GM18868 (cell line): ENCODE results near the gene IFNLR1.

Experiments
- ATAC-seq: cut with Tn5 transposase; IDR thresholded peaks from one replicate; pipeline ENCODE4 v1.9.1; 2021; ENCODE audit warnings: mild to moderate bottlenecking, moderate library complexity; ENCODE audit not compliant: unreplicated experiment

Gene IFNLR1

DNA sequence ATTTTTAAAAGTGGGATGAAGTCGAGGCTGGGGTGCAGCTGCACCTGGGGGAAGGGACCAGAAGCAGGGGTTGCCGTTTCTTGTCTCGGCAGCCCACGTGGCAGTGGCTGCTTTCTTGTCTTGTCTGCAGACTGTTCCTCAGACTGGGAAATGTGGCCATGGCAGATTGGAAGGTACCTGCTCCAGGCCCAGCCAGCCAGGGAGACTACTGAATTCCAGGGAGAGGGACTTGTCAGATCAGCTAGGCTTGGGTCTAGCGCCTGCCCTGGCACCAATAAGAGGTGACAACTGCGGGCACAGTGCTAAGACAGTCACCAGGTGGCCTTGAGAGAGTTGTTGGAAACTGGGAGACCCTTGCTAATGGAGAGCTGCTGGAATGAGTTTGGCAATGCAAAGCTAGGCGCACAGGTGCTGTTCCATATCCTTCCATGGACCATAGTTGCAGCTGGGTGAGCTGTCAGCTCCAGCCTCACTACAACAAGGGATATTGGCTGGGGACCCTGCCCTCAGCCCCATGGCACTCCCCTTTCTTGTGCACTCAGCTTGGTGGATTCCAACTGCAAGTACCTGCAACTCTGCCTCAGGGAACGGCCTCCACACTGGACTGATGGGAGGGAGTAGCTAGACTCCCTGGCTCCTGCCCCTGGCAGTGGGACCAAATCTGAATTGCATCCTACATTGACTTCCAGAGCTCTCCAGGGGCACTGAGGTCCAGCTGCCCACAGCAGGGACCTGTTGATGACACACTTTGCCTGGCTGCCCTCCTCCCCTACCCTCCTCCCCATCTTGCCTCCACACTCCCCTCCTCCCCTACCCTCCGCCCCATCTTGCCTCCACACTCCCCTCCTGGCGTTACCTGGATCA lies 34.2 kb downstream of the IFNLR1 start:
- ATAC-seq, result no peak

DNA sequence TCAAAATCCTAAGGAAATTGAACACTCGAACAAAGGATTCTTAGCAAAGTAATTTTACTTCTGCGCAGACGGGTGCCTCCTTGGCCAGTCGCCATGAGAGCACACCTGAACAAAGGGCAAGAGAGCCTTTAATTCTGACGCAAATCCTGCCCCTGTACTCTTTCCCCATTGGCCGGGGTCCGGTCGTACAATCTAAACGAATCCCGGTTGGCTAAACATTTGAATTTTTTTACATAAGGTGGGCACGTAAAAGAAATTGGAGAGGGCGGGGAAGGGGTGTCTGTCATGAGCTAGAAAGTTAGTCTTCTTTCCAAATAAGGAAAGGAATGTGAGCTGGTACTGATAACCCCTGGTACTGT lies 35.9 kb downstream of the IFNLR1 start:
- ATAC-seq, result no peak

DNA sequence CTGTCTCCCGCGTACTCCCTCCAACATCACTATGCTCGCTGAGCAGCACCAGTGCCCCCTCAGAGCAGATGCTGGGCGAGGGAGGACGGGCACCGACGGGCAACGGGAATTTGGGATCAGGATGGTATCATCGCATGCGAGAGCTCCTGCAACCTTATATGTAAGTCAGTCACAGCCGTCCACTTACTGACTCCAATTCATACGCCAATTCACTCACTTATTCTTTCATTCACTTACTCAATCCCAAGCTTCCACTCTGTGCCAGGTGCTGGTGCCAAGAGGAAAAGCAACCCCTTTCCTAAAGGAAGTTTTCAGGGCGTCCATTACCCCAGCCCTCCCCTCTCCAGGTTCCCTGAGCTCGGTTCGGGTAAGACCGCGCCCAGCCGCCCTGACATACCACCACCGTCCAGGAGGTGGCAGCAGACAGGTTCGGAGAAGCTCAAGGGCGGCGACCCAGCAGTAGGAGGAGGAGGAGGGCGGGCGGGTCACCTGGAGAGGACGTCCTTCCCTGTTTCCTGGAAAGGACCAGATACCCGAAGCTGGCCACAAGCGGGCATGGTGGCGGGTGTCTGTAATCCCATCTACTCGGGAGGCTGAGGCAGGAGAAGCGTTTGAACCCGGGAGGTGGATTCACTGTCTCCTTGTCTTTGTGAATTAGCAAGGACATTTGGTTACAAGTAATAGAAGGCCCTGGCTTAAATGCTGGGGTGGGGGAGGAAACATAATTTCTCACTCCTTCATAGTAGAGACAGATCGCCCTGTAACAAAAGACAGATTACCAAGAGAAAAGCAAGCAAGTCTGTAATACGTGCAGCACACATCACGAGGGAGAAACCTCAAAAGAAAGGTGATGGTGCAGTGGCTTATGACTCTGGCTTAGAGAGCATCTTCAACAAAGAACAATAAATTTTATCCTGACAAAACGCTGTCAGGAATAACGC lies 36.6 kb downstream of the IFNLR1 start:
- no peak for ATAC-seq

DNA sequence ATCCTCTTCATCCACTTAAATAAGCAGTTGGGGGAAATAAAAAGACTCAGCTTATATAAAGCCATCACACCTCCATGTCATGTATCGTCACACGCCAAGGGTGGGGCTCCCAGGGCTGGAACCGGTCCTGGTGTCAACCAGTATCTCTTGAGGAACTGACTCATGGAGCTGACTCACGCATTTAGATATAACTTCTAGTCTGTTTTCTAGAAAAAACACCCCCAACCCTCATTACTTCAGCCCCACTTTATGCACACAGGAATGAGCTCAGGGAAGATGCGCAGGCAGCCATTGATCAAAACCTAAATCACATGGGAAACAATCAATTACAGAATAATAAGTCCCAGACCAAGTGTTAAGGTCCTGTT lies 37.2 kb downstream of the IFNLR1 start:
- ATAC-seq, result no peak

DNA sequence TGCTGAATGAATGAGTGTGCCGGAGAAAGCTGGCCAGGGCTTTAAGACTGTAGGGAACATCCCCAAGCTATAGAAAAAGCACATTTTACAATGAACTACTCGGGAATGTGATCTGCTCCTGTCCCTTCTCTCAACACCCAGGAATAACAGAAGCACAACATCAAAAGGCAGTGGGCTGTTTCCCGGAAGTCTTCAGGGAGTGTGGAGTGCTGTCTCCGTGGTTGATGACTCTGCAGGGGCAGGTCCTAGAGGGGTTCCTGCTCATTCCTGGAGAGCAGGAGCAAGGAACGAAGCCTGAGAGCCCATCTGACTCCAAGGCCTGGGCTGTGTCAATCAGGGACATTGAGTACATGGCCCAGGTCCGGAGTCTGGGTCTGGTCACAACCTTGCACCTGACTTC lies 39.3 kb downstream of the IFNLR1 start:
- no peak for ATAC-seq

DNA sequence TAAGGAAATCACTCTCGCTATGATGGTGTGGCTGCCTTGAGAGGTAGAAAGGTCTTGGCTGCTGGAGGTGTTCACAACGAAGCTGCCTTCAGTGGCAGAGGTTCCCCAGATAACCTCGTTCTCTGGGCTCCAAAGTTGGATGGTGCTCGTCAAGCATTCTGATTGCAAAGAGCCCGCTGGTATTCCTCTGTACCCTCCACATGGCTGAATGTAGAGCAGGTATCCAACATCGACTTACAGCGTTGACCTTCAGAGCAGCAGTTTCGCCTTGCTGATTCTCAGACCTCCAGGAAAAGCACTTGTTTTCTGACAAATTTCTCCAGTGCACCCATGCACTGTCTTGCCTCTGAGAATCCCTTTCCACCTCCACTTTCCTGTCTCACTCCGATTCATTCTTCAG lies 39.9 kb downstream of the IFNLR1 start:
- no peak for ATAC-seq

DNA sequence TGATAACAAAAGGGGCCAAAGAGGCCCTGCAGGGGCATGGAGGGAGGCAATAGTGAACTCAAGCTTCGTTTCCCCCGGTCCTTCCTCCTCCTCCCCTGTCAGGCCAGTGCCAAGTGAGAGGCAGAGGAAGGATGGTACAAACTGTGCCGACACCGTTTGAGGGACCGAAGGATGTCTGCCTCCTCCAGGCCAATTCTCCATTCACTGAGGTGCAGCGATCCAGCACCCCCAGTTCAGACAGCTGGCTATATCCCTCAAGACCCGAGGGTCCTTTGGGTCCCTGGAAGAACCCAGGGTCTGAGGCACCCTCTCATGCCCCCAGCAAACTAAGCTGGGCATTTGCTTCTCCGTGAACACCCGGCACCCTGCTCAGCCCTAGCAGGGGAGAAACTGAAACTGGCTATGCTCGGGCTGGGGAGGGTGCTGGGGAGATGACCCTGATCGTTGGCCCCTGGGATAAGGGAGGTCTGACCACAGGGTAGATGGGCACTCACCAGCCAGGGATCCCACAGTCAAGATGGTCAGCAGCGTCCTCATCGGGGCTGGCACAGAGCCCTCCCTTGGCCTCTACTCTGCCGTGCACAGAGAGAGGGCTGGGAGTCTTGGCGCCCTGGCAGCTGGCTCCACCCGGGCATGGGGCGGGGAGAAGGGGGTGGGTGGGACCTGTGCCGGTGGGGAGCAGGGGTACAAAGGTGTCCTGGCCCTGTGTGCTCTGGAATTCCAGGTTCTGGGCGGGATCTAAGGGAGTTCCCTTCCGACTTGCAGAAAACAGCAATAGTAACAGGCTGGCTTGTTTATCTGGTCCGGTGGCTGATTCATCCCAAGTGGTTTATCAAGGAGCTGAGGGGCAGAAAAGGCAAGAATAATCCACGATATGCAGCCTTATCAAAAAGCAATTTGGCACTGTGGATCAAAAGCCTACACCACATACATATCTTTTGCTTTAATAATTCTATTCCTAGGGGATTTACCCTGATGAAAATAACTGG lies 44.2 kb downstream of the IFNLR1 start, which contains the start of gene IL22RA1:
TSS of gene IL22RA1 (minus strand) at position 595 of the 989 bp plus-strand sequence. CDS start at position 537, 58 bp downstream.
- no peak for ATAC-seq

DNA sequence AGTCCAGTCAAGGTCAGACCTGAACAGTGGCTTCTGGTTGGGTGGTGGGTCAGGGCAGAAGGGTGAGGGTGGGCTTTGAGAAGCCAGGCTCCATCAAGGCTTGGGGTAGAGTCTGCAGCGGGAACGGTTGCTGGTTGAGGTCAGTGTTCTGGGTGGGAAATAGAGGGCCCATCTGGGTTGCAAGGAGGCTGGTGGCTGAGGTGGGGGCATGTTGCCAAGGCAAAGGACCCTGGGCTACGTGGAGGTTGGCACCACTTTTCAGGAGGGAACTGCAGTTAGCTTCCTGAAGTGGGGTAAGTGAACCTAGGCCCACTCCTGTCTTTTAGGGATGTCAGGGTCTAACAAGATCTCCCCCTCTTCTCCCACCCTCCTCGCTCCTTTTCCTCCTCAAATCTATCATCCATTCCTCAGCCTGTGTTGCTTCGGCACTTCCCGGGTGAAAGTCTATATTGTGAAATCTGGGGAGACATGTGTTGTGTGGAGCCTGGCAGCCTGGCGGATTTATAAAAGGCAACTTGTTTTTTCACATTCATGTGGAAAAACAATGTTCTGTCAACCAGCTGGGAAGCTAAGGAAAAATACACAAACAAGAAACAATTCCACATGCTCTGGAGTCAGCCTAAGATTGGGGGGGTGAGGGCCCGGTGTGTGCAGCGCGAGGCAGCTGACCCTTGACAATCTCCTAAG lies 45.6 kb downstream of the IFNLR1 start:
- no peak for ATAC-seq

DNA sequence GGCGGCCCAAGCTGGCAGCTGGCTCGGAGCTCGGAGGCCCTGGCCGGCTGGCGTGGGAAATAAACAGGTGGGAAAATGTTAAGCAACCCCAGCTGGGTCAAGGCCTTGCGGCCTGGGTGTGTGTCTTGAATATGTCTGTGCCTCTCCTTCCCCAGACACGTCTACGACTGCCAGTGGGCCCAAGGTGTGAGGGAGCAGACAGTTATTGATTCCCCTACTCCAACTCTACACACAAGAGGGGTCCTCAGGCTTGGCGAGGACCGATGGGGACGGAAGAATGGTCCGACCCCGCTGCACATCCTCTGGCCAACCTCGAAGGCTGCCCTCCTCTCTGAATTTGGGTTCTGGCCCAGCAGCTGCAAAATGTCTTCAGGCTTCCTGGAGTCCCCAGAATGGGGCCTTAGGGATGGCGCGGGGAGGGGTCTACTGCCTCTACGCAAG lies 46.3 kb downstream of the IFNLR1 start:
- no peak for ATAC-seq

DNA sequence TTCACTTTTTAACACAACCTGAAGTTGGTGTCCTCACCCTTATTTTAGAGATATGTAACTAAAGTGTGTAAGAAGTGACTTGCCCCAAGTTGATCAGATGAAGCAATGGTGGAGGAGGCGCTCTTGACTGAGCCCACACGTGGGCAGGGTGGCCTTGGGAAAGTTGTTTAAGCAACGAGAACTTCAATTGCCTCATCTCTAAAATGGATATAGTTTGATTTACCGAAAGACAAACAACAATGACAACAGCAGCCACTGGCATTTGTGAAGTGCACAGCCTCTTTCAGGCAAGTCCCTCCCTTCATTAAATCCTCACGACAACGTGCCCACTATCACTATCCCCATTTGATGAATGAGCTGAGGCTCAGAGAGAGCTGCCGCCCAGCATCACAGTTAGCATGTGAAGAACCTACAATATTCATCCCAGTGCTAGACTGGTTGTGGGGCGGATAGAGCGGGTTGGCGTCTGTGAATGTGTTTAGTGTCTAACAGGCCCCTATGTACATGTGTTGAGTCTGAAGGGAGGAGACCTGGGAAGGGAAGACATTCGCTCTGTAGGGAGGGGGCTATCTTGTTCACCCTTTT lies 47.2 kb downstream of the IFNLR1 start:
- no peak for ATAC-seq

DNA sequence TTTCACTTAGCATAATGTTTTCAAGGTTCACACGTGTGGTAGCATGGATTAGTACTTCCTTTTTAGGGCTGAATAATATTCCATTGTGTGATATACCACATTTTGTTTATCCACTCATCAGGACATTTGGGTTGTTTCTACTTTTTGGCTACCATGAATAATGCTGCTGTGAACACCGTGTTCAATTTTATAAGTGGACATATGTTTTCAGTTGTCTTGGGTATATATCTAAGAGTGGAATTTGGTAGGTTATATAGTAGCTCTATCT lies 47.9 kb downstream of the IFNLR1 start:
- no peak for ATAC-seq

DNA sequence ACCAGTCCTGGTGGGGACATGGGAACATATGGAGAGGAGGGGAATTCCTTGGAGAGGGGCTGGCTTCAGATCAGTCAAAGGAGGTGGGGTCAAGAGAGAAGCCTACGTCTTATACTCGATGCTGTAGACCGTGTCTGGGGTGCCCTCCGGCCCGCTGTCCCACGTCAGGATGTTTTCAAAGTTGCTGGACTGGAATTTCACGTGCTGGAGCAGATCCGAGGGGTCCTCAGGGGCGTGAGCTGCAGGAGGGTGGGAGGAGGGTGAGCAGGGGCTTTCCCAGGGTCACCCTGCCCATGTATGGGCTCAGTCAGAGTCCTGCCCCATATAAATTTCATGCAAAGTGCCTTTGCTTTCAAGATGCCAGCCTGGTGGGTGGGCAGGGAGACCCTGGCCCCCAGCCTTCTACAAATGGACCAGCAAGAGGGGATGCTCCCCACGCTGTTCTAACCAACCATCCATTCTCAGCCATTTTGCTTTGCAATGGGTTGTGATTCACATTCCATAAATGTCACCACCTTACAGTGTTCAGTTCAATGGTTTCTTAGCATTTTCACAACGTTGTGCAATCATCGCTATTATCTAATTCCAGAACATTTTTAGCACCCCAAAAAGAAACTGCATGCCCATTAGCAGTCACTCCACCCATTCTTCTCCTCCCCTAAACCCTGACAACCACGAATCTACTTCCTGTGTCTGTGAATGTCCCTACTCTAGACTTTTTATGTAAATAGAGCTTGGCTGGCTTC lies 48.4 kb downstream of the IFNLR1 start:
- no peak for ATAC-seq

DNA sequence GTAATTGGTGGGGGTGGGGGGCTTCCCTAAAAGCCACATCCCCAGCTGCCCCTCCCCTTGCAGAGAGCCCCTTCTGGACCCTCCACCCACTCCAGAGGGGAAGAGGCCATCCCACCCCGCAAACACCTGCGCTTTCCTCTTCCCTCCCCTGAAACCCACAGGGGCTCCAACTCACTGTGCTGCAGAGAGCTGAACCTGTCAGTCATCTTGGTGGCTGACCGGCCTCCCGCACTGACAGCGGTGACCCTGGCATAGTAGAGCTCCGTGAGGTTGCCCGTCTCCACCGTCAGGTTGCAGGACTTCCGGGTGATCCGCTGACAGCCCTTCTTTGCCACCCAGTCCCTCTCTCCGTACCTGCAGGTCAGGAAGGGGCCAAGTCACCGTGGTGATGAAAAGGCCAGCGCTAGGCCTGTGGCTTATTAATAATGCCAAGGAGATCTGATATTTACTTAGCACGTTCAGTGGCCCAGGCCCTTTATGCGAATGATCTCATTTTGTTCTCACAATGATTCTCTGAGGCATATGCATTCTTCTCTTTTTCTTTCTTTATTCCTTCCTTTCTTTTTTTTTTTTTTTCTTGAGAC lies 50.0 kb downstream of the IFNLR1 start:
- ATAC-seq, result no peak

DNA sequence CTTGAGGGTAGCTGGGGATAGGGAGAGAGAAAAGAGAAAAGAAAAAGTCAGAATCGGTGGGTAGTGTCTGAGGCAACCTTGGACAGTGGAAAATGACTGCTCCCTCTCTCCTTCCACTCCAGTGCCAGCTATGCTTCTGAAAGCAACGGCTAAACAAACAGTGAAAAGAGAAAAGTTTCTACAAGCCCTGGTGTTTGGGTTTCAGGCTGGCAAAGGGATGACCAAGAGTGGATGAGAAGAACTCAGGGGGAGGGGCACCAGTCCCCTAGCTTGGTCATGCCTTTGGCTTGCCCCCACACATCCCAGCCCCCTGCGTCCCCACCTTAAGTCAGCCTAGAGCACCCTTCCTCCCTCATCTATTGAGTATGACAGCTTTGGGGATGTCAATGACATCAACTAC lies 52.7 kb downstream of the IFNLR1 start:
- ATAC-seq, result no peak

DNA sequence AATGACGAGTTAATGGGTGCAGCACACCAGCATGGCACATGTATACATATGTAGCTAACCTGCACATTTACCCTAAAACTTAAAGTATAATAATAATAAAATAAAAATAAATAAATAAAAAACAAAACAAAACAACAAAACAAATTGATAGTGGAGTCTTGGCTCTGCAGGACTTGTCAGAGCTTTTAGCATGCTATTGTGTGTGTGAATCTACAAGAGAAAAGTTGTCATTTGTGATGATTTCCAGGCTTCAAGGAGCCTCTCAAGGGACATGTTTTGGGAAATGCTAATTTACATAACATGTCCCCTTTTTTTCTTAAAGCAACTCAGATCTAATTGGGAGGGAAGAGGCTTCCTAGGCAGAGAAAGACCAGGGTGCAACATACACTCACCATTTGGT lies 53.3 kb downstream of the IFNLR1 start:
- ATAC-seq, result no peak

DNA sequence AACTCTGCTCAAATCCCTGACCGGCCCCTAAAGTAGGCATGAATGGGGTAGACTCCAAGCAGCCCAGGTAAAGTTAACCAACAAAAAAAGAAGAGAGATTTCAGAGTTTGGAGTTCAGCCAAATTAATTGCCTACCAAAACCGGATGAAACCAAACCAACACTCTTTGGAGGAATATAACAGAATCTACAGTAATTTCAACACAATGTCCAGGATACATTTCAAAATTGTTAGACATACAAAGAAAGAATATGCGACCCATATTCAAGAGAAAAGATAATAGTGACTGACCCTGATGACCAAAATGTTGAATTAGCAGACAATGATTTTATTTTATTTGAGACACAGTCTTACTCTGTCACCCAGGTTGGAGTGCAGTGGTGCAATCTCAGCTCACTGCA lies 56.7 kb downstream of the IFNLR1 start:
- no peak for ATAC-seq

DNA sequence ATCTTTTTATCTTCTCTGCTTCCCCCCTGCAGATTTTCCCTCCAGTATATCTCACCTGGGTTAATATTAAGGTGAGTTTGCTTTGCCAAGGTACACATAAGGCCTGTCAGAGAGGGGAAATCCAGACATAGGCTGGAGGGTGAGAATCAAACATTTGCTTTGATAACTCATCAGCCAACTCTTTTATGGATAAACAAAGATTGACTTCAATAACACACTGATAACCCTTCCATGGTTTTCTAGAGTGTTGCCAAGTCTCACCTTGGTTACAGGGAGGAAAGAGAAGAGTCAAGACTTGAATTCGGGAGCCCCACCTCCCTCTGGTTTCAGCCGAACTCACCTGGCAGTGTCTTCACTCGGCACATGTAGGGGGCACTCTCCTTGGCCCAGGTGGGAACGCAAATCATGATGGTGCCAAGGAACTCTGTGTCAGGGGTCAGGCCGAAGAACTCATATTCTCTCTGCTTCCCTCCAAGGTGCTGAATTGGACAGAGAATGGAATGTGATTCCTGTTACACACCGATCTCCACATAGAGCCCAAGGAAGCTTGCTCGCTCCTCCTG lies 59.2 kb downstream of the IFNLR1 start:
- no peak for ATAC-seq

DNA sequence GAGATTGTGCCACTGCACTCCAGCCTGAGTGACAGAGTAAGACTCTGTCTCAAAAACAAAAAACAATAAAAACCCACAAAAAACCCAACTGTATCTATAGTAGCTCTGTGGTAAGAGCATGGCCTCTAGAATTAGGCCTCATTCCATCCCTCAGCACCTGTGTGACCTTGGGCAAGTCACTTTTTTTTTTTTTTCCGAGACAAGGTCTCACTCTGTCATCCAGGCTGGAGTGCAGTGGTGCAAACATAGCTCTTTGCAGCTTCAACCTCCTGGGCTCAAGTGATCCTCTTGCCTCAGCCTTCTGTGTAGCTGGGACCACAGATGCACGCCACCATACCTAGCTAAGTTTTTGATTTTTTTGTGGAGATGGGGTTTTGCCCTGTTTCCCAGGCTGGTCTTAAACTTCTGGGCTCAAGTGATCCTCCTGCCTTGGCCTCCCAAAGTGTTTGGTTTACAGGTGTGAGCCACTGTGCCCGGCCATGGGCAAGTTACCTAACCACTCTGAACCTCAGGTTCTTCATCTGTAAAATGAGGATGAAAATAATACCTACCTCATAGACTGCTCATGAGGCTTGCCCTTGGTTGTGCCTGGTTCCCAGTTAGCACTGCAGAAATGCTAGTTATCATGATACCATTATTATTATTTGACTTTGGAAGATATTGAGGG lies 59.8 kb downstream of the IFNLR1 start:
- ATAC-seq, result no peak
